ENCODE data around the gene ISM1.

- TF ChIP-seq EP300 (IDR thresholded peaks at IDR 0.05; ENCODE audit: borderline replicate concordance) (no peak), MAX (IDR thresholded peaks at IDR 0.05) (no peak), REST (IDR thresholded peaks at IDR 0.05; ENCODE audit: low read depth) (no peak), TAF1 (IDR thresholded peaks at IDR 0.05; ENCODE audit: low read depth) (no peak), RAD21 (IDR thresholded peaks at IDR 0.05; ENCODE audit: low read depth) (no peak), EGR1 (IDR thresholded peaks at IDR 0.05) (no peak), FOXM1 (IDR thresholded peaks at IDR 0.05; ENCODE audit: borderline replicate concordance, low read depth) (no peak), TEAD4 (IDR thresholded peaks at IDR 0.05) (no peak), ZBTB7A (IDR thresholded peaks at IDR 0.05; ENCODE audit: low read depth) (no peak)
Observed at GRCh38 chr20:13341737-13342393, 120.8 kb downstream of the ISM1 start.
